GM21717 (cell line): ENCODE measurements around the gene ITIH5.

Experiments
- ATAC-seq: cut with Tn5 transposase; IDR thresholded peaks from one replicate; pipeline ENCODE4 v1.9.1; 2021; ENCODE audit warnings: mild to moderate bottlenecking, moderate library complexity; ENCODE audit not compliant: unreplicated experiment

The ITIH5 gene

DNA sequence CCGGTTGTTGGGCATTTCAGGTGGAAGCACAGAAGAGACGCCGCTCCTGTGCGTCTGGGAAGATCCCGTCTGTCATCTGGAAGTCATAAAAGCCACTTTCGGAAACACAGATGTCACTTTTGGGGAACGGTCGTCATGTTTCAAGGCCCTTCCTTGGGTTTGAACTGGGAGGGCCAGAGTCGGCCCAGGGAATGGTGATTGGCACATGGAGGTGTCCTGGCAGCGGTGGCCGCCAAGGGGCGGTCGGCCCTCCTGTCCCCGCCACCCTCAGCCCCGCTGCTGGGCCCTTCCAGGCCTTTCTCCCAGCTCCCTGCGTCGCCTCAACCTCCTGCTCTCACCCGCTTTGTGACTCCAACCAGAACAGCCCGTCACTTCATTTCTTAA, 140.8 kb downstream of the ITIH5 start:
- no peak for ATAC-seq

DNA sequence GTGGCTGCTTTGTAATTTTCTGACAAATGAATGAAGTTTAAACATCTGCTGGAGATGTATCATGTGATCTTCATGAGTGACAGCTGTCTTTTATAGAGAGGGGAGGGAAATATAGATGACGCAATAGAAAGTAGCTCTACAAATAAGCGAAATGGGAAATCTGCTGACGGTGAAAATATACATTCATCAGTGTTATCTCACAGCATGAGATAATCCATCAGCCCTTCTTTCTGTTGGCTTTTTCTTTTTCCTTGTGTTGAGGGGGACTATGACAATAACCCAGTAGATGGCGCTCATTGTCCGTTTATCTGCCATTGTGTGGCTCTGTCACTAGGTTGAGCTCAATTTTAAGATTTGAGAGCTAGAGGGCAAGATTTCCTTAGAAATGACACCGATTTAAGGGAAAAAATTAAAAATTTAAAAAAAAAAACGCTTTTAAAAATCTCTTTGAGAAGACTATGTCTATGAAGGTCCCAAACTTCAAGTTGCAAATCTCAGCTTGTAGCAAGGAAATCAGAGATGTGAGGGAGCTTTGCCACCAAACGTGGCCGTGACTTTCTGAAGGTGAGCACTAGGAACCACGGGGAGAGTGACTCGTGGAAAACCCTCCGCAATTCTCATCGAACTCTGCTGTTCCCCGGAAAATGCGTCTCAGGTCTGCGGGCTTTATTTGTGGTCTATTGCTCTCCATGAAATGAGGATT, 141.3 kb downstream of the ITIH5 start:
- peak; percentile 57 for ATAC-seq

GRCh38 chr10:7523656-7524055, 143.1 kb downstream of the ITIH5 start:
- no peak for ATAC-seq

DNA sequence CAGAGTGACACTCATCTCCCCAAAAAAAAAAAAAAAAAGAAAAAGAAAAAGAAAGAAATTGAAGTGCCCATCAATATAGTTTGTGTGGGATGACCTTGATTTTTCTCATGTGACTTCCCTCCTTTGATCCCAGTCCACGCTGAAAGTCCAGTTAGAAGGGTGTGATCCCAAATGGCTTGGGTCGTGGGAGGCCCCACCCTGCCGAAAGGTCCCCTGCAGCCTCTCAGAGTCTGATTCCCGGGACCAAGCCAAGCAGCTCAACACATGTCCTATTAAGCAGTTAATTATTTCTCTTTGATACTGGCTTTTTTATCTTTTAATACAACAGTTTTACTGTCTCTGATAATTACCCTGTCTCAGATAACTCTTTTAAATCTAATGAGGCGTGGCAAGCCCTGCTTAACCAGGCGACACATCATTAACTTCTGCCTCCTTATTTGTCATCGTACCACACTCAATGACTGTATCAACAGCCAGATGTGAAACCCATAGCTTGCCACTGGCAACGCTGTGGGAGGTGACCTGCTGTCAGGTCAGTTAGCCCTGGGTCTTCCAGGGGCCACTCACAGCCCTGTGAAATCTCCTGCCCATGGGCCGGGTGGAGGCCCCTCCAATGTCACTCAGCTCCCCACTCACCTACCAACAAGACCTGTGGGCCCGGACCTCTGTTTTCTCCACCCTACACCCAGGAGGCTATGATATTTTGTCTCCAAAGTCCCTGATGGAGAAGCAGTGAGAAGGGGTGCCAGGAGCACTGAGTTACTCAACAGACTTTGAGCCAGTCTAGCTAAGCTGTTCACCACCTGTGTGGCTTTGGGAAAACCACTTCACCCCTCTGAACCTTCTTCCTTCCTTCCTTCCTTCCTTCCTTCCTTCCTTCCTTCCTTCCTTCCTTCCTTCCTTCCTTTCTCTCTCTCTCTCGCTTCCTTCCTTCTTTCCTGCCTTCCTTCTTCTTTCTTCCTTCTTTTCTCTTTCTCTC, 146.0 kb downstream of the ITIH5 start:
- ATAC-seq = peak; percentile 61

GRCh38 chr10:7519351-7519750, 147.4 kb downstream of the ITIH5 start:
- no peak for ATAC-seq

GRCh38 chr10:7518693-7519092, 148.1 kb downstream of the ITIH5 start:
- ATAC-seq = no peak

DNA sequence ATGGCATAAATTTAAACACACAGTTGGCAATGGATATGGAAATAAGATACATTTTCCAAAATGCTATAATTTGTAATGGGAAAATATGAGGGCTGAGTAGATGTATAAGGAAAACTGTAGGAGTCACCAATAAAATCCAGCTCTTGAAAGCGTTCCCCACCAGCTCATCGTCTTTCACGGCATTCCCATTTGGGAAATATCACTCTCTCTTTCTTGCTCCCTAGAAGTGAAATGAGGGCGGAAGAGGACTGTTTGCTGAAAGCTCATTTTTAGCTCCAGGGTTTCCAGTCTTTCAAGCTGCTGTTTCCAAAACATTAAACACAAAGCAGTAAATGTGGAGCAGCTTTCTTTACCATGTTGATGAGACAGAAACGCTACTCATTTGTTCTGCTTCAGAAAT, 151.3 kb downstream of the ITIH5 start:
- no peak for ATAC-seq

DNA sequence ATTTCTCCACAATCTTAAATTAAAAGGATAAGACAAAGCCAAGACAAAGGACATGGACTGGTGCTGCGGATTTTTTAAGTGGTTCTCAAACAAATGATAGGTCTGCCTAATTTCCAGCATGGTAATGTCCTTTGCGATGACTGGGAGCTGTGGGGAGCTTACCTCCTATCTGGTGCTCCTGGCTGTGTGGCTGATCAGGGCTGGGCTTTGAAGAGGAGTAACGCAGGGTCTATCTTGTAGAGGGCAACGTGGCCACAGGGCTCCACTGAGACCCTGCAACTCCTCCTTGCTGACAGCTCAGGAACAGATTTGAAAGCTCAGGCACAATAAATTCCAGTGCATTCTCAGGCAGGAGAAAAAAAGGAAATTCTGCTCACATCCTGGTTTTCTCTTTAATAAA, 152.8 kb downstream of the ITIH5 start:
- ATAC-seq = no peak

DNA sequence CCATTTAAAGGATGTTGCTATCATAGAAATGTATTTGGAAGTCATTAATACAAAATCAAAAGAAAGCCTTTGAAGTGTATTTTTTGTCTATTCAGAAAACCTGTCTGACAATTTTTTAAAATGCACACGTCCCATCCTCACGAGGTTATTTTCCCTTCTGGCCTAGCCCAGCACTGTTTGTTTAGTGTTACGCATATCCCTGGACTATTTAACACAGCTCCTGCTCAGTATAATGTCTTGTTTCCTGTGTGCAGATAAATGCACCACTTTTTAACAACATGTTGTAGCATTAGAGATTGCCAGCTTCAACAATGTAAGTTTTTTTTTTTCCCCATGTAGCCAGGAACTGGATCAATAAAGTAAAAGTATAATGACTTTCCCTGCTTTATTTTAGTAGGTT, 153.3 kb downstream of the ITIH5 start:
- ATAC-seq = no peak

DNA sequence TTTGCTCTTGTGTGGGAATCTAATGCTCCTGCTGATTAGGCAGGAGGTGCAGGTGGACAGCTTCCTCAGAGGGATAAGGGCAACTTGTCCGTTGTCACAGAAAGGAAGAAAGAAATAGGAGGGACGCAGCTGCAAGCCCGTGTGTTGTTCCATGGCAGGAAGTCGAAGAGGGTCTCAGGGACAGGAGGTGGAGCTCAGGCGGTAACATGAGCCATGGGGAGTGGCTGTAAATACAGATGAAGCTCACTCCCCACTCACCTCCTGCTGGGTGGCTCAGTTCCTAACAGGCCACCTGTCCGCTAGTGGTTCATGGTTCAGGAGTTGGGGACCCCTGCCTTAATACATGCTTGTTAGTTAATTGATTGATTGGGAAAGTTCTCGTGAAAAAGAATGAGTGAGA, 154.3 kb downstream of the ITIH5 start:
- no peak for ATAC-seq

GRCh38 chr10:7511612-7512011, 155.2 kb downstream of the ITIH5 start:
- ATAC-seq = no peak
